GM19239 (cell line): ENCODE results near the gene OBP2A.
"Not testable (repeated sequence)": the region's sequence is repeated elsewhere in the genome, so short reads cannot be mapped to it uniquely, and the experiment has no call there.

Experiments used
- DNase-seq: peaks from one replicate; pipeline ENCODE4 v3.0.0; 2011; ENCODE audit warnings: low spot score; ENCODE audit not compliant: insufficient read length
- FAIRE-seq: peaks from 2 replicates; lab custom pipeline; 2011; peaks lifted over from hg19 to GRCh38; lab: Jason Lieb, UNC

Gene OBP2A

GRCh38 chr9:135509458-135509857, 36.5 kb upstream of the OBP2A start:
- FAIRE-seq, result no peak

GRCh38 chr9:135512241-135512603, 33.7 kb upstream of the OBP2A start:
- FAIRE-seq (no peak), DNase-seq (no peak)

More at GRCh38 chr9:135509458-135509857, 36.5 kb upstream of the OBP2A start:
- DNase-seq, result no peak

DNA sequence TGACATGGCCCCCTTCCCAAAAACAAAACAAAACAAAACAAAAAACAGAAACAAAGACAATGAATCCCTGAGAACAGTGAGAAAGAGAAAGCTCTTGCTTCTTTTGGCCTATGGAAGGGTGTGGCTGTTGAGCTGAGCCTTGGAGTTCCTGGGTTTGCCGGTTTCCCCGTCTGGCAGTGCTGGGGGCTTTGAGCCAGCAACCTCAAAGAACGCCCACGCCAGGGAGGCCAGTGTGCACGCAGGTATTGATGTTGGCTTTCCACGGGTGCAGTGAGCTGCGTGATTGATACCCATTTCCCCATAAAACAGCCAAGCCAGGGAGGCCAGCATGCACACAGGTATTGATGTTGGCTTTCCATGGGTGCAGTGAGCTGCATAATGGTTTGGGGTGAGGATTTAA, 33.0 kb upstream of the OBP2A start:
- FAIRE-seq (no peak), DNase-seq (no peak)

DNA sequence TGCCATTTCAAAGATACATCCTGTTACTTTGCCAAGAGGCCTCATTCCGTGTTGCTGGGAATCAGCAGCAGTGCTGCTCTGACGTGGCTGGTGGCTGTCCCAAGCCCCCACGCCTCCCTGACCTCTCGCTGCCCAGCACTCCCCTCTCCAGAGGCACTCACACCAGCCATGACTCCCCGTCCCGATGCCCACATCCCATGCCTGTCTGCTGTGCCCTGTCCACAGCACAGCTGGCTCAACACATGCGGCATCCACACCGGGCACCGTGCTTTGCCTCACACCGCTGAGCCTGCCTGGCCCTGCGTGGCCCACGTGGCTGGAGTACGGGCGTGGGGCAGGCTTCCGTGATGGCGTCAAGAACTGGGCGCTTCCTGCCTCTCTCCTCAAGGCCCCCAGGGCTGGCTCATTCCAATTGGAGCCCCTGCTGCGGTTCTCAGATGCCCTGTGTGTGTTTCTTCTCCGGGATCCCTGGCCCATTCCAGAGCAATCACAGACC, 32.5 kb upstream of the OBP2A start:
- FAIRE-seq (no peak), DNase-seq (no peak)

DNA sequence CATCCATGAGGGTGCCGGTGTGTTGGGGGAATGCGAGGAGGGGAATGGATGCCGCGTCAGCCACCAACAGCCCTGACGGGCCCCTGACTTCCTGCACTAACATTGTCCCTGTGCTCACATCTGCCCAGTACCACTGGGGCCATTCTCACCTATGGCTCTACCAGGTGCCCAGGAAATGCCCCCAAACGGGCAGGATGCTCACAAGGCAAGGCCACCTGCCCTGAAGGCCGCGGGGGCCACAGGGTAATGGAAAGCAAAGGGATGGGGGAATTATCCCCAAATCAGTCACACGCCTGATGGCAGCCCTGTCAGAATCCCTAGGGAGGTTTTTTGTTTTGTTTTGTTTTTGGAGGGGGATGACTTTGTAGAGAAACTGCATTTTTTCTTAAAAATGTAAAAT, 32.0 kb upstream of the OBP2A start:
- not testable (repeated sequence) for DNase-seq, FAIRE-seq

DNA sequence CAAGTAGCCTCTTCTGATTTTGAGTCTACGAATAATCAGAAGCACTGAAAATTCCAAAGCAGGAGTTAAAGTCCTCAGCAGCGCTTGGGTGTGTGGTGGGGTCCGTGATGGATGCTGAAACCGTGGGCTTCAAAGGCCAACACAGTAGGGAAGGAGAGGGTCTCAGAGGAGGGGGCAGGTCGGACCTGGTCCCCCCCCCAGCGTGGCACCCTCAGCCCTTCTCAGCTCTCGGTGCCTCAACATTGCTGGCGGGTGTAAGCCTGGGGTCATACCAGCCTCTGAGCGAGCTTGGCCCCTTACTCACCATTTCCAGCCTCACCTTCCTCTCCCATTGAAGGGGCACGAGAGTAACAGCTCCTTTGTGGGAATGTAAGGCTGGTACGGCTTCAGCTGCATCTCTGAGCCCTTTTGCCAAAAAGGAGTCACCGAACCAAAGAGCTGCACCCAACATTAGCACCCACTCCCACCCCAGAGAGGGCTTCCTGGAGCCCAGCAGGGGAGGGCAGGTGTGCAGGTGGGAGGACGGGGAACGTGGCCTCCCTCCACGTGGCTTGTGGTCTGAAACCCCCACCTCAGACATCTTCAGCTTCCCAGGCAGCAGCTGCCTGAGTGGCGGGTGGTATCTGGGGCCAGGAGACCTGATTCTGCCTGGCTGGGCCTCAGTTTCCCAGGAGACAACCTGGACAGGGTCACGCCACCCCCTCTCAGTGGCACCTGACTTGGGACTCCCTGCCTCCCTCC, 31.4 kb upstream of the OBP2A start:
- FAIRE-seq, result no peak
- DNase-seq, result no peak

DNA sequence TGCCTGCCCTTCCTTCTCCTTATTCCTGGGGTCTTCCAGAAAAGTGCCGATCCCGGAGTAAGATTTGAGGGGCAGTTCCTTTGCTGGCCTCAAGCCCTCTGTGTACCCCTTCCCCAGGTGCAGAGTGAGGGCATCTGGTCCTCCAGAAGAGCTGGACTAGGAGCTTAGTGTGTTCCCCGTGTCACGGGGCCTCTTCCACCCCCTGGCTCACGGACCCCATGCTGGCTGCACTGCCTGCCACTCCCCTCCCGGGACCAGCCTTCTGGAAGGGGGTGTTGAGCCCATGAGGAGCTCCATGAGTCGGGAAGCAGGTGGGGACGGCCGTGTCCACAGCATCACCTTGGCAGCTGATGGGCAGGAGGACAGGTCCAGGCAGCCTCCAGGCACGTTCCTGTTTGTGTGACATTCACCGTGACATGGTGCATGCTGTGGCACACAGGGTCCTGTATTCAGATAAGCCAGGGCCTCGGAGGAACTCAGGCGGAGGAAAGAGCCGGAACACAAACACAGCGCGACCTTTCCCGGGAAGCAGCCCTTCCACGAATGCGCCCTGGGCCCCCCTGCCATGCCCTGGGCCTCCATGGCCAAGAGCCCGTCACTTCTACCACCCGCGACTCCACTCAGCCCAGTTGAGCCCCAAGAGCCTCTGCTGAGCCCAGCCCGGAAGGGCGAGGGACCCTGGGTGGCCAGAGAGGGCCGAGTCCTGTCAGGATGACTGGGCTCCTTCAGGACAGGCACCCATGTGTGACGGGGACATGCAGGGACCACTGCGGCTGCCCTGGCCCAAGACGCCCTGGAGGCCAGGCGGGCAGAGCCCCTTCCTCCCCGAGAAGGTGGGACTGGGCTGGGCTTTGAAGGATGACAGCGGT, 30.6 kb upstream of the OBP2A start:
- FAIRE-seq (no peak), DNase-seq (no peak)

- no peak for DNase-seq
- no peak for FAIRE-seq
Observed at GRCh38 chr9:135516132-135516860, 29.6 kb upstream of the OBP2A start.

- DNase-seq, result no peak
- no peak for FAIRE-seq
Observed at GRCh38 chr9:135517407-135517822, 28.5 kb upstream of the OBP2A start.

GRCh38 chr9:135519179-135519971, 26.6 kb upstream of the OBP2A start:
- no peak for DNase-seq
- no peak for FAIRE-seq

DNA sequence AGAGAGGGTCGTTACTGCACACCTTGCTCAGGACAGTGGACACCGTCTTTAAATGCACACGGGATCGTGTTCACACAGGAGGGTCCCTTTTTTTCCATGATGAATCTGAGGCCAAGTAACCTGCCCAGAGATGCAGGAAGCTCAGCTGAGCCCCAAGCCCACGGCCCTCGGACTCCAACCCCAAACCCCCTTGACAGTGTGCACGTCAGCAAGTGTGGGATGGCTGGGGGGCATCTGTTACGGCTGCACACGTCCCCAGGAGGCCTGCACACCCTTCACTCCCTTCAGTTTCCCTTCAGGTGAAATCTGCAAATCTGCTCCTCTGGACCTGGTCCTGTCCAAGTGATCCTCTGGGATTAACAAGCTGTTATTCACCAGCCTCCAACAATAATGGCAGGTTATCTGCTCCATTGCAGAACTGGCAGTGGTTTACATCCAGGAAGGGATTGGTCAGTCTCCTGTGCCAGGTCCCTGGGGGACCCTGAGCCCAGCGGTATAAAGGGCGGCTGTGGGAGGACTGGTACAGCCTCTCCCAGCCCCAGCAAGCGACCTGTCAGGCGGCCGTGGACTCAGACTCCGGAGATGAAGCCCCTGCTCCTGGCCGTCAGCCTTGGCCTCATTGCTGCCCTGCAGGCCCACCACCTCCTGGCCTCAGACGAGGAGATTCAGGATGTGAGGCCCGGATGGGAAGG, 24.9 kb upstream of the OBP2A start, which contains the start of gene LCN1:
Gene LCN1 (plus strand): TSS at position 525 of the 692 bp plus-strand sequence. CDS start 58 bp downstream, at position 583.
- no peak for DNase-seq
- no peak for FAIRE-seq

DNA sequence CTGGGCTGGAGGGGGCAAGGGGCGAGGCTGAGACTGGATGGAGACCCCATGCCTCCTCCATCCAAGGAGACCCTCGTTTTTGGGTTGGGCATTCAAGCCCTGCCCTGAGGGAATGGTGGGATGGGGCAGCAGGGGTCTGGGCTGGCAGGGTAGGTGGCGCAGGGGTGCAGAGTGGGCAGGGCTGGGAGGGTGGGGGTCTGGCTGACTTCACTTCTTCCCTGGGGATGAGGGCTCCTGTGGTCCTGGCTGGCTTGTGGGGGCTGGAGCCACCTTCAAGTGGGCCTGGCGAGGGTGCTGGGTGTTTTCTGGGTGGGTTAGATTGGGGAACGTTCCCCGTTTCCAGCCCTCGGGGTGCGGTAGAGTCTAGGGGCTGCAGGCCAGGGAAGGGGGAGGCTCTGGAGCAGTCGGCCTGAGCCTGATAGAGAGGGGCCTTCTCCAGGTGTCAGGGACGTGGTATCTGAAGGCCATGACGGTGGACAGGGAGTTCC, 24.3 kb upstream of the OBP2A start:
- FAIRE-seq (no peak), DNase-seq (no peak)

GRCh38 chr9:135522137-135522877, 23.6 kb upstream of the OBP2A start:
- FAIRE-seq (no peak), DNase-seq (no peak)

DNA sequence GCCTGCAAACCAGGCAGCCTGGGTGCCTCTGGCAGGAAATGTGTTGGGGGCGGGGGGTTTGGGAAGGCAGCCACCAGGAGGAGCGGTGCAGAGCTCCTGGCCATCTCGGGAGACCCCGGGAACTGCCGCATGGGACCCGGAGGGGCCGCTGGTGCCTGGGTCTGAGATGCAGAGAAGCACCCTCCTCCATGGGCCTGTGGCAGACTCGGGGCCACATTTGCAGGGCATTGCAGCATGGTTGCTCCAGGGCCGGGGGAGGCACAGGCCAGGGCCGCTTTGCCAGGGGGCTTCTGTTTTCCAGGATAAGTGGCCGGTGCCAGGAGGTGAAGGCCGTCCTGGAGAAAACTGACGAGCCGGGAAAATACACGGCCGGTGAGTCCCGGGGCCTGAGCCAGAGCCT, 23.0 kb upstream of the OBP2A start:
- DNase-seq, result no peak
- FAIRE-seq, result no peak

- no peak for FAIRE-seq
- DNase-seq, result no peak
Observed at GRCh38 chr9:135523521-135524129, 22.3 kb upstream of the OBP2A start.

DNA sequence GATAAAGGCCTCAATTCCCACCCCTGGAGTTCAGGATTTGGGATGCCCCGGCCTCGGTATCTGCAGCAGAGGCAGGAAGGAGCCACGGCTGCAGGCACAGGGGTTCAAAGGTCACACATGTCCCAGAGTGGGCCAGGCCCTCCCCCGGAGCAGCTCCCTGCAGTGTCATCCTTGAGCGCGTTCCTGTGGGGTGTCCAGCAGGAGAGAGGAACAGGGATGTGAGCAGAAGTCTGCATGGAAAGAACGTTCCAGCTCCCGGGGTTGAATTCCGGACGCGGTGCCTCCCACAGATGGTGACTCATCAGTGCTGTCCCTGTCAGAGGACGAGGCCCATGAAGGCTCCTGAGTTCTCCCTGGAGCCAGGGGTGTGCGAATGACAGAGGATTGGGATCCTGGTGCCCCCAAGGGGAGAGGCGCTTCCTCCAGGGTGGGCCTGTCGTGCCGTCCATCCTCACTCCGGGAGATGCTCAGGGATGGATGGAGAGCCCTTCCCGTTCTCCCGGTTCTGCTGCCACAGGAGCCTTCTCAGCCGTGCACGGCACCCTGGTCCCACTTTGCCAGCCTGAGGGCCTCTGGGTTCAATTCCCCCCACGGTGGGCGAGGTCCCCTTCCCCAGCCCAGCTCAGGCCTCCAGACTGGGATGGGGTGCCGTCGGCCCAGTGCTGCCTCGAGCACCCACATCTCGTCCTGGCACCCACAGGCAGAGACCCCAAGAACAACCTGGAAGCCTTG, 21.6 kb upstream of the OBP2A start:
- DNase-seq (no peak), FAIRE-seq (no peak)
